Mucosa of stomach (tissue), 1 donor: ENCODE data around the gene ADAMTSL5.
"Not testable (repeated sequence)": the region's sequence is repeated elsewhere in the genome, so short reads cannot be mapped to it uniquely, and the experiment has no call there.

Experiments
- H3K27me3 ChIP-seq: one replicate; pipeline ENCODE4 v1.7.0; 2013; ENCODE audit warnings: mild to moderate bottlenecking, low read length; ENCODE audit not compliant: control insufficient read depth, insufficient read depth
- H3K36me3 ChIP-seq: one replicate; pipeline ENCODE4 v1.7.0; 2013; ENCODE audit warnings: low read length; ENCODE audit not compliant: control insufficient read depth, insufficient read depth
- H3K4me1 ChIP-seq: one replicate; pipeline ENCODE4 v1.7.0; 2013; ENCODE audit warnings: mild to moderate bottlenecking, low read length; ENCODE audit not compliant: control insufficient read depth, insufficient read depth
- H3K4me3 ChIP-seq: one replicate; pipeline ENCODE4 v1.7.0; 2013; ENCODE audit warnings: low read length
- H3K9ac ChIP-seq: one replicate; pipeline ENCODE4 v1.7.0; 2013; ENCODE audit warnings: mild to moderate bottlenecking, low read length, moderate library complexity
- H3K9me3 ChIP-seq: one replicate; pipeline ENCODE4 v1.7.0; 2013; ENCODE audit warnings: mild to moderate bottlenecking, low read length, moderate library complexity; ENCODE audit not compliant: control insufficient read depth
- donor health status: Pancreatic carcinoma.

ADAMTSL5 gene

GRCh38 chr19:1540365-1540925 is 27.6 kb upstream of the ADAMTSL5 start:
- Histone ChIP-seq H3K27me3 (peaks cover 7% of the 10 kb centered on the region), H3K9ac (no peak overlapping the region), H3K36me3 (no peaks in the 10 kb centered on the region), H3K9me3 (no peaks in the 10 kb centered on the region), H3K4me3 (no peak overlapping the region), H3K4me1 (no peaks in the 10 kb centered on the region)

- H3K36me3 ChIP-seq, H3K4me1 ChIP-seq, H3K9ac ChIP-seq, H3K27me3 ChIP-seq, H3K9me3 ChIP-seq, H3K4me3 ChIP-seq: not testable (repeated sequence)
Observed at GRCh38 chr19:1539749-1540148, 26.9 kb upstream of the ADAMTSL5 start.

GRCh38 chr19:1538978-1539377 is 26.2 kb upstream of the ADAMTSL5 start:
- H3K9ac ChIP-seq: no peak overlapping the region
- no peaks in the 10 kb centered on the region for H3K9me3 ChIP-seq
- no peaks in the 10 kb centered on the region for H3K4me1 ChIP-seq
- peaks cover 7% of the 10 kb centered on the region for H3K27me3 ChIP-seq
- H3K4me3 ChIP-seq: no peak overlapping the region
- no peaks in the 10 kb centered on the region for H3K36me3 ChIP-seq

GRCh38 chr19:1535699-1536098 is 22.9 kb upstream of the ADAMTSL5 start:
- H3K4me1 ChIP-seq, H3K9me3 ChIP-seq, H3K27me3 ChIP-seq, H3K4me3 ChIP-seq, H3K9ac ChIP-seq, H3K36me3 ChIP-seq: not testable (repeated sequence)

- H3K4me3 ChIP-seq: no peak overlapping the region
- no peaks in the 10 kb centered on the region for H3K4me1 ChIP-seq
- H3K36me3 ChIP-seq: no peaks in the 10 kb centered on the region
- H3K9me3 ChIP-seq: no peaks in the 10 kb centered on the region
- H3K9ac ChIP-seq: no peak overlapping the region
- peaks cover 3% of the 10 kb centered on the region for H3K27me3 ChIP-seq
Observed at GRCh38 chr19:1534972-1535371, 22.2 kb upstream of the ADAMTSL5 start.

GRCh38 chr19:1533510-1534150 is 20.8 kb upstream of the ADAMTSL5 start:
- Histone ChIP-seq H3K36me3 (no peaks in the 10 kb centered on the region), H3K4me3 (no peak overlapping the region), H3K4me1 (no peaks in the 10 kb centered on the region), H3K9me3 (no peaks in the 10 kb centered on the region), H3K27me3 (peaks cover 3% of the 10 kb centered on the region), H3K9ac (no peak overlapping the region)

- Histone ChIP-seq H3K4me1 (no peaks in the 10 kb centered on the region), H3K36me3 (no peaks in the 10 kb centered on the region), H3K4me3 (no peak overlapping the region), H3K9me3 (no peaks in the 10 kb centered on the region), H3K27me3 (peaks cover 3% of the 10 kb centered on the region), H3K9ac (no peak overlapping the region)
Observed at GRCh38 chr19:1532003-1532402, 19.2 kb upstream of the ADAMTSL5 start.

- no peaks in the 10 kb centered on the region for H3K9me3 ChIP-seq
- no peaks in the 10 kb centered on the region for H3K4me1 ChIP-seq
- no peak overlapping the region for H3K9ac ChIP-seq
- no peaks in the 10 kb centered on the region for H3K36me3 ChIP-seq
- peaks cover 3% of the 10 kb centered on the region for H3K27me3 ChIP-seq
- H3K4me3 ChIP-seq: no peak overlapping the region
Observed at GRCh38 chr19:1531587-1531986, 18.8 kb upstream of the ADAMTSL5 start.

GRCh38 chr19:1530856-1531255 is 18.0 kb upstream of the ADAMTSL5 start:
- H3K36me3 ChIP-seq, H3K4me1 ChIP-seq, H3K9ac ChIP-seq, H3K4me3 ChIP-seq, H3K27me3 ChIP-seq, H3K9me3 ChIP-seq: not testable (repeated sequence)

GRCh38 chr19:1529430-1529816 is 16.6 kb upstream of the ADAMTSL5 start:
- no peak overlapping the region for H3K4me3 ChIP-seq
- H3K4me1 ChIP-seq: no peaks in the 10 kb centered on the region
- H3K36me3 ChIP-seq: no peaks in the 10 kb centered on the region
- H3K9me3 ChIP-seq: no peaks in the 10 kb centered on the region
- H3K27me3 ChIP-seq: peaks cover 21% of the 10 kb centered on the region
- H3K9ac ChIP-seq: no peak overlapping the region

- H3K36me3 ChIP-seq: no peaks in the 10 kb centered on the region
- no peaks in the 10 kb centered on the region for H3K9me3 ChIP-seq
- peaks cover 27% of the 10 kb centered on the region for H3K27me3 ChIP-seq
- no peak overlapping the region for H3K4me3 ChIP-seq
- H3K9ac ChIP-seq: no peak overlapping the region
- H3K4me1 ChIP-seq: no peaks in the 10 kb centered on the region
Observed at GRCh38 chr19:1528596-1529429, 16.0 kb upstream of the ADAMTSL5 start.

GRCh38 chr19:1527650-1528309 is 15.0 kb upstream of the ADAMTSL5 start:
- no peaks in the 10 kb centered on the region for H3K4me1 ChIP-seq

More at GRCh38 chr19:1527650-1528309, 15.0 kb upstream of the ADAMTSL5 start:
- peaks cover 37% of the 10 kb centered on the region for H3K27me3 ChIP-seq
- no peak overlapping the region for H3K4me3 ChIP-seq
- H3K9me3 ChIP-seq: no peaks in the 10 kb centered on the region
- H3K9ac ChIP-seq: no peak overlapping the region
- no peaks in the 10 kb centered on the region for H3K36me3 ChIP-seq
